Adrenal gland (tissue), 12 donors: ENCODE results near the gene GJA3. TPM values are rescaled to one million over a fixed set of nuclear protein-coding genes. Genes with fewer than 3 reads are reported as not detected.

ENCODE experiments used
- DNase-seq, 7 donors: peaks; one replicate each; pipeline ENCODE4 v3.0.0-alpha.2; 2019 to 2020
- H3K27ac ChIP-seq, 5 donors: fragments of 200-600 bp; sonication (generic) in 4 of 5; 1 replicate in 3 of 5; 2 replicates in 2 of 5; pipeline versions ENCODE4 v1.5.1 to v1.8.0; 2016 to 2020; ENCODE audit warnings: mild to moderate bottlenecking in 1 of 5
- H3K27me3 ChIP-seq: fragments of 200-600 bp; 2 replicates; pipeline ENCODE4 v1.8.0; 2021
- H3K36me3 ChIP-seq, 2 donors: fragments of 200-600 bp; replicated peaks in 1 of 2; 1 replicate in 1 of 2; 2 replicates in 1 of 2; pipeline versions ENCODE4 v1.5.1 to v1.8.0; 2018 to 2022
- H3K4me1 ChIP-seq, 2 donors: fragments of 200-600 bp; replicated peaks in 1 of 2; 1 replicate in 1 of 2; 2 replicates in 1 of 2; pipeline versions ENCODE4 v1.5.1 to v1.8.0; 2018 to 2021
- H3K4me3 ChIP-seq, 4 donors: fragments of 200-600 bp; sonication (generic) in 3 of 4; one replicate each; pipeline ENCODE4 v1.5.1; 2016 to 2018
- H3K9me3 ChIP-seq, 3 donors: fragments of 200-600 bp; sonication (generic) in 1 of 3; replicated peaks in 1 of 3; 1 replicate in 2 of 3; 2 replicates in 1 of 3; pipeline versions ENCODE4 v1.5.1 to v1.8.0; 2016 to 2021
- POLR2A ChIP-seq, 2 donors: fragments of 450-650 bp; IDR thresholded peaks; one replicate each; pipeline ENCODE4 v1.6.1; 2017; ENCODE audit warnings: antibody characterized with exemption in 2 of 2, mild to moderate bottlenecking in 2 of 2, moderate library complexity in 1 of 2
- WGBS, 4 donors: extraction: QIAGEN DNeasy Blood & Tissue Kit in 2 of 4; methylation state at CpG; one replicate each; pipeline versions ENCODE4 v1.1.5 to v1.1.7; 2013 to 2017; 5-methylcytosine and 5-hydroxymethylcytosine counted together
- intact Hi-C, 2 donors: fragments of 100-400 bp; cut with DNase I; formaldehyde crosslinking; loops; one replicate each; pipeline versions ENCODE4 v1.14.1 to v1.15.0; 2022 to 2023
- polyA plus RNA-seq, 3 donors: library from polyadenylated mRNA; stranded (reverse); fragments of 200-250 nt in 2 of 3; fragments of 350-450 nt in 1 of 3; fragmentation: Illumina TruSeq in 1 of 3; extraction: RNeasy Lipid Tissue Mini Kit (QIAGEN cat#74804) in 1 of 3; gene quantifications; one replicate each; pipeline ENCODE4 v1.2.3, GENCODE V29; 2013 to 2014
- total RNA-seq, 9 donors: library from RNA; depleted of rRNA in 4 of 9; stranded (reverse); fragments of >200 nt in 4 of 9; fragments of 120-200 nt in 1 of 9; fragmentation: NEBNext Ultra II Directional in 1 of 9; extraction: Animal tissue kit (Norgen Biotek cat#: 25700) in 1 of 9; gene quantifications; one replicate each; pipeline versions ENCODE4 v1.1.0 to v1.2.4, GENCODE V29; 2013 to 2023
- TF ChIP-seq, protein P1 (sequence below), 6 experiments: fragments of 450-650 bp in 4 of 6; fragments of 200-600 bp in 2 of 6; sonication (generic) in 1 of 6; IDR thresholded peaks; 1 replicate in 5 of 6; 2 replicates in 1 of 6; pipeline versions ENCODE4 v1.5.1 to v1.8.0; 2016 to 2021; ENCODE audit warnings: antibody characterized with exemption in 6 of 6, mild to moderate bottlenecking in 2 of 6, moderate library complexity in 1 of 6
- donor health status: healthy with polysubstance abuse.
- donor health status: Bipolar disorder and iron deficiency.
- donor health status: DM: yes; HTN: yes; CAD: no.
- donor health status: DM: no; HTN: no; CAD: no.
- donor health status: DM: no; HTN: no; CAD: no.
- donor health status: DM: yes; HTN: yes; CAD: no.

The GJA3 gene
- total and polyA plus RNA-seq, 12 donors, result under 0.01 TPM; not detected in 11

GRCh38 chr13:20105161-20105689, 55.6 kb downstream of the GJA3 start:
- peaks cover 0 to 6% of the 10 kb centered on the region in 2 donors for H3K4me1 ChIP-seq
- DNase-seq, result no peak
- peaks cover 12% of the 10 kb centered on the region for H3K27me3 ChIP-seq
- H3K27ac ChIP-seq, result no peak overlapping the region
- WGBS, 4 donors, result 73 to 82% (median 77%) methylated on average over 13 of the region's 13 CpGs
- no peak for TF ChIP-seq POLR2A (IDR thresholded peaks at IDR 0.05)
- TF ChIP-seq, protein P1, sequence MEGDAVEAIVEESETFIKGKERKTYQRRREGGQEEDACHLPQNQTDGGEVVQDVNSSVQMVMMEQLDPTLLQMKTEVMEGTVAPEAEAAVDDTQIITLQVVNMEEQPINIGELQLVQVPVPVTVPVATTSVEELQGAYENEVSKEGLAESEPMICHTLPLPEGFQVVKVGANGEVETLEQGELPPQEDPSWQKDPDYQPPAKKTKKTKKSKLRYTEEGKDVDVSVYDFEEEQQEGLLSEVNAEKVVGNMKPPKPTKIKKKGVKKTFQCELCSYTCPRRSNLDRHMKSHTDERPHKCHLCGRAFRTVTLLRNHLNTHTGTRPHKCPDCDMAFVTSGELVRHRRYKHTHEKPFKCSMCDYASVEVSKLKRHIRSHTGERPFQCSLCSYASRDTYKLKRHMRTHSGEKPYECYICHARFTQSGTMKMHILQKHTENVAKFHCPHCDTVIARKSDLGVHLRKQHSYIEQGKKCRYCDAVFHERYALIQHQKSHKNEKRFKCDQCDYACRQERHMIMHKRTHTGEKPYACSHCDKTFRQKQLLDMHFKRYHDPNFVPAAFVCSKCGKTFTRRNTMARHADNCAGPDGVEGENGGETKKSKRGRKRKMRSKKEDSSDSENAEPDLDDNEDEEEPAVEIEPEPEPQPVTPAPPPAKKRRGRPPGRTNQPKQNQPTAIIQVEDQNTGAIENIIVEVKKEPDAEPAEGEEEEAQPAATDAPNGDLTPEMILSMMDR (IDR thresholded peaks at IDR 0.05), result no peak
- no peak overlapping the region for H3K4me3 ChIP-seq
- no peaks in the 10 kb centered on the region for H3K36me3 ChIP-seq
- H3K9me3 ChIP-seq, result no peaks in the 10 kb centered on the region
- intact Hi-C loops, result no loop called here

DNA sequence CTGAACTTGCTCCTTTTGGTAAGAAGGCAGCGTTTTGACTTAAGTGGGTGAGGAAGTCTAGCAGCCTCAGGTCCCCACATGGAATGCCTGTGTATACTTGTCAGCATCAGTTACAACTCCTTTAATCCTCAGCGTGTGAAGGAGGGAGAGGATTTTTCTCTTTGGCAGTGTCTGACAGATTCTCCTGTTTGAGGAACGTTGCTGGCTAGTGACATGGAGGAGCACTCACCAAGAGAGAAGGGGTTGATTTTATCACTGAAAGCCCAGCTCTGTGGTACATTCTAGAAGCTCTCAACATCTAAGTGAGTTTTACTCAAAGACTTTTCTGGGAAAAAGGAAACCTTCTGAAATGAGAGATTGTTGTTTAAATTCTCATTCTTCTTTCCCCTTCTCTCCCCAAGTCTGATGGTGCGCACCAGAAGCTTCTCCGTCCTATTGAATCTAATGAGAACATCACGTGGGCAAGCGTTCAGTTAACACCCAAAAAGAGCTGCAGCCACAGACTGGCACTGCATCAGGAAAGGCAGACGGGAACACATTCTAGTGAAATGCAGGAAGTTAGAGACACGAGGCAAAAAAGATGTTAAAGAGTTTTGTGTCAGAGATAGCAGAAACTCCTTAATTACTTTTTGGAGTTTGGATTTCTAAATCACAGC, 58.2 kb downstream of the GJA3 start:
- Histone ChIP-seq H3K4me3 (no peak overlapping the region), H3K36me3 (no peaks in the 10 kb centered on the region), H3K4me1 (peaks cover 0 to 6% of the 10 kb centered on the region in 2 donors), H3K9me3 (no peaks in the 10 kb centered on the region), H3K27me3 (peaks cover 12% of the 10 kb centered on the region), H3K27ac (no peak overlapping the region)
- intact Hi-C loops, result no loop called here
- DNase-seq, result no peak
- TF ChIP-seq, protein P1 (IDR thresholded peaks at IDR 0.05), result no peak
- no peak for TF ChIP-seq POLR2A (IDR thresholded peaks at IDR 0.05)
- 48 to 51% (median 50%) methylated on average over 9 of the region's 9 CpGs for WGBS, 4 donors

DNA sequence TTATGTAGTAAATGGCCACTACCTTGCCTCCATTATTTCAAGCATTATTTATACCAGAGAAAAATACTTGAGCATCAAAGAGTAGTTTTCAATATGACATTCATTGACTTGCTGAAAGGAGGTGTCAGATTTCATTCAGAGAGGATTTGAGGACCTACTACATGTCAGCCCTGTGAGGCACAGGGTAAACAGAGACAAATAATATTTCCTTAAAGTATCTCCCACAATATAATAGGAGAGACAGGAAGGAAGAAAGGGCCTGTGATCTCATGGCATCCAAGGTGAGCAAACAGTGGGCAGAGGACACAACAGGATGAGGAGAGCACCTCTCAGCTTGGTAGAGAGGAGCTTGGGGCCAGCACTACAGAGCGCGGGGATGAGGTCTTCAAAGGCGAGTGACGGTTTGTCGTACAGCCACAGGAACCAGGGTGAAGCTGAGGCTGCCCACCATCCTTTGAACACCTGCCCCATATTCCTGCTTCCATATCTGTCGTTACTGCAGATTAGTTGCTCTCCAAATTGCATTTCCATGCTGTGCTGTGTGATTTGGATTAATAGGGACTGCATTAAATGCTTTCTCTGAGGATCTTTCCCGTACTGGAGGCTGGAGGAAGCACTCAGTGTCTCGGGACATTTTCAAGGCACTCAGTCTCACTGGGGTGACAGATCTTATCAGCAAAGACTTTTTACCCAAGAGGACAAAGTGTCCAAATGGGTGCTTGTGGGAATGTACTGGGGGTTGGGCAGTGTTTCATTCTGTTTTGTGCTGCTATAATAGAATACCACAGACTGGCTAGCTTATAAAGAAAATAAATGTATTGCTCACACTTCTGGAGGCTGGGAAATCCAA, 59.2 kb downstream of the GJA3 start:
- intact Hi-C loops, result no loop called here
- Histone ChIP-seq H3K27me3 (peaks cover 12% of the 10 kb centered on the region), H3K36me3 (no peaks in the 10 kb centered on the region), H3K9me3 (no peaks in the 10 kb centered on the region), H3K27ac (no peak overlapping the region), H3K4me3 (no peak overlapping the region), H3K4me1 (peaks cover 0 to 2% of the 10 kb centered on the region in 2 donors)
- TF ChIP-seq, protein P1 (IDR thresholded peaks at IDR 0.05), result no peak
- TF ChIP-seq POLR2A (IDR thresholded peaks at IDR 0.05), result no peak
- WGBS, 4 donors, result 46 to 71% (median 59%) methylated on average over 8 of the region's 8 CpGs
- DNase-seq, result no peak

- no peak overlapping the region for H3K4me3 ChIP-seq
- H3K27ac ChIP-seq, result no peak overlapping the region
- DNase-seq, result no peak
- peaks cover 12% of the 10 kb centered on the region for H3K27me3 ChIP-seq
- H3K9me3 ChIP-seq, result no peaks in the 10 kb centered on the region
- WGBS, 4 donors, result 54 to 73% (median 58%) methylated on average over 9 of the region's 9 CpGs
- H3K4me1 ChIP-seq, result no peaks in the 10 kb centered on the region
- intact Hi-C loops, result no loop called here
- no peaks in the 10 kb centered on the region for H3K36me3 ChIP-seq
- TF ChIP-seq POLR2A (IDR thresholded peaks at IDR 0.05), result no peak
- TF ChIP-seq, protein P1 (IDR thresholded peaks at IDR 0.05), result no peak
Observed at GRCh38 chr13:20099319-20099718, 61.5 kb downstream of the GJA3 start.
